ENCODE data around the gene HEXIM2. TPM values are rescaled to one million over a fixed set of nuclear protein-coding genes. Genes with fewer than 3 reads are reported as not detected.

Gene HEXIM2
- total and polyA plus RNA-seq, 2 of the 13 experiments (the other 11 are each of a cell fraction or from before 2014, with no cell fraction given) = 27.1 to 32.4 TPM

GRCh38 chr17:45148183-45149036, 13.3 kb upstream of the HEXIM2 start, which contains the start of gene HEXIM1 (continued):
- peak; percentile 69; the same call in 1 of the 2 replicates for TF ChIP-seq PATZ1 (CRISPR knock-in tag; IDR thresholded peaks at IDR 0.05)
- TF ChIP-seq ZFP90 (CRISPR knock-in tag; IDR thresholded peaks at IDR 0.05; ENCODE audit: borderline replicate concordance) = peak; percentile 95
- 0 out of 2 replicates have a peak, but pooled peaks have one; percentile 21 for TF ChIP-seq JUN (CRISPR knock-in tag; IDR thresholded peaks at IDR 0.05)
- TF ChIP-seq ZNF207 (IDR thresholded peaks at IDR 0.05; ENCODE audit: borderline replicate concordance) = no peak
- peak; percentile 23; the same call in 1 of the 2 replicates for TF ChIP-seq ZNF501 (CRISPR knock-in tag; IDR thresholded peaks at IDR 0.05)
- peak; percentile 74 for TF ChIP-seq SNAPC5 (CRISPR knock-in tag; IDR thresholded peaks at IDR 0.05; ENCODE audit: borderline replicate concordance)
- peak; percentile 34; the same call in 1 of the 2 replicates for TF ChIP-seq GLI4 (CRISPR knock-in tag; IDR thresholded peaks at IDR 0.05; ENCODE audit: borderline replicate concordance)
- no peak for TF ChIP-seq TCF12 (IDR thresholded peaks at IDR 0.05)
- peak; percentile 94 for TF ChIP-seq TCF12 (CRISPR knock-in tag; IDR thresholded peaks at IDR 0.05)
- no peak for TF ChIP-seq MLLT10 (CRISPR knock-in tag; IDR thresholded peaks at IDR 0.05)
- peak; percentile 62 for TF ChIP-seq ZSCAN31 (CRISPR knock-in tag; IDR thresholded peaks at IDR 0.05; ENCODE audit: low read depth)
- peak; percentile 28 for TF ChIP-seq CTCF (CRISPR knock-in tag; IDR thresholded peaks at IDR 0.05)
- no peak for TF ChIP-seq GABPA (IDR thresholded peaks at IDR 0.05; ENCODE audit: low read depth, low read length)
- TF ChIP-seq GABPA (CRISPR knock-in tag; IDR thresholded peaks at IDR 0.05; ENCODE audit: low read depth) = peak; percentile 71
- TF ChIP-seq ZNF136 (CRISPR knock-in tag; IDR thresholded peaks at IDR 0.05; ENCODE audit: low read depth) = no peak
- peak; percentile 58; the same call in 1 of the 2 replicates for TF ChIP-seq SNAPC2 (CRISPR knock-in tag; IDR thresholded peaks at IDR 0.05)
- TF ChIP-seq ZNF766 (CRISPR knock-in tag; IDR thresholded peaks at IDR 0.05; ENCODE audit: borderline replicate concordance) = peak; percentile 83; the same call in 1 of the 2 replicates
- peak; percentile 82 for TF ChIP-seq GATAD2A (CRISPR knock-in tag; IDR thresholded peaks at IDR 0.05)
- TF ChIP-seq PITX1 (CRISPR knock-in tag; IDR thresholded peaks at IDR 0.05) = peak; percentile 55; the same call in 1 of the 2 replicates
- TF ChIP-seq ZNF761 (CRISPR knock-in tag; conservative IDR thresholded peaks at IDR 0.05) = no peak
- TF ChIP-seq ATF7 (IDR thresholded peaks at IDR 0.05) = peak; percentile 21; the same call in 1 of the 2 replicates
- no peak; the same call in 1 of the 2 replicates for TF ChIP-seq ATF7 (CRISPR knock-in tag; IDR thresholded peaks at IDR 0.05)
- TF ChIP-seq HOXD1 (CRISPR knock-in tag; IDR thresholded peaks at IDR 0.05) = peak; percentile 59; the same call in 1 of the 2 replicates
- no peak for TF ChIP-seq ZSCAN20 (CRISPR knock-in tag; IDR thresholded peaks at IDR 0.05; ENCODE audit: borderline replicate concordance)
- TF ChIP-seq GTF2F1 (IDR thresholded peaks at IDR 0.05; ENCODE audit: low read length) = peak; percentile 99
